CD4-positive, alpha-beta T cell treated with Interleukin-6 at 100 ng/mL for 8 hours (primary cell): ENCODE measurements around the gene CCND2.
A peak's percentile ranks its signal among the peaks of the same experiment; 100 is the strongest.

Experiments used
- DNase-seq: peaks from one replicate; pipeline ENCODE4 v3.0.0-alpha.2; 2020; ENCODE audit warnings: mixed read lengths, low spot score

Gene CCND2

DNA sequence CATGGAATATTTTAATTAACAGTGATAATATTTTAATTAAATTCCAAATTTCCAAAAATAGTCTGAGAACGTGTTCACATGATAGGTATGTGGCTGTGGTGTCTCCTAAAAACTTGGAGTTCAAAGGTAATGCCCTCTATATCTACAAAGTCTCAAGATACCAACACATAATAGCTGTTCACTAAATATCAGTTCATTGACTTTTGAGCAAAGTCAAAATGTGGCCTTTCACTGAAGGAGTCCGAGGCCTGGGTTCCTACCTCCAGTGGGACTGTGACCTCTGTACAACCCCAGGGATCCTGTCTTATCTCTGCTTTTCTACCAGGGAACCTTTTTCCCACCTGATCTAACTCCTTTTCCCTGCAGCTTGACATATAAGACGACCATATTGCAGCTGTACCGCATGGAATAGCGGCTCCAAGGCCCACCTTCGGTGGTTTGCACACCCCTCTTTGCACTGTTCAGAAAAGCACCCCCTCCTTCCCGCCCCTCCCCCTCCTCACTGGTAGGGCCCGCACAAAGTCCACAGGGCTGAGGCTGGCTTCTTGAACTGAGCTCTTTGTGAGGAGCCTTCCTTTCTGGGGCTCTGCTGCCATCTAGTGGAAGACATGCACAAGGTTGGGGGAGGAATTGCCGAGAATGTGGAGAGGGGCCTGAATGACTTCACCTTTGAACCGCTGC, 3.1 kb downstream of the CCND2 start:
- peak; percentile 90 for DNase-seq

DNA sequence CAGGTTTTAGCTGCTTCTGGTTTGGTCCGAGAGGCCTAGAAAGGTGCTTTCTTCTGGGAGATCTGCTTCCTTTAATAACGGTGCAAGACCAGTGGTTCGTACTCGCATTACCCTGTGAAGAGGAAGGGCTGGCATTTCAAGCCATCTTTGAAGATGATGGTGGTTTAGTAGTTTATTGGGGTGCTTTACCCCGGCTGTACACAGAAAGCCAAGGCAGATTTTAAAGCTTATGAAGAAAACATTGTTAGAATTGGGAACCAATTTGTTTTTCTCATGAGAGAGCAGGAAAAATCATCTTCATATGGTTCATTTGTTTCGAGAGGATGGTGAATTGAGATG, 3.6 kb downstream of the CCND2 start:
- DNase-seq: no peak

DNA sequence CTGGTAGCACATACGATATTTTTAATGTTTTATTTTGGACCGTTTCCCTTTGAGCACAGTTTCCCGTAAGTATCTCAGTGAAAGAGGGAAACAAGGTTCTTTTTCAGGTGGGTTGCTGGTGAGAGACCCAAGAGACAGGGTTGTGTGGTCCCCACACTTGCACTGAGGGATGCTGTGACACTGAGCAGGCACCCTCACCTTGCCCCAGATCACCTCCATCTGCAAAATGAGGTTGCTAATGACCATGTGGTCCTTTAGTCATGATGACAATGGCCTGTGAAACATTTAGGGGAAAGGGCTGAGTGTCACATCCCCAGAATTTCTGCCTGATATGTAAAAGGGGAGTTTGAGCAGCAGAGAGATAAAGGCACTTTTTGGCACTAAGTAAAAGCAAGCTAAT, 4.3 kb downstream of the CCND2 start:
- DNase-seq: no peak

DNA sequence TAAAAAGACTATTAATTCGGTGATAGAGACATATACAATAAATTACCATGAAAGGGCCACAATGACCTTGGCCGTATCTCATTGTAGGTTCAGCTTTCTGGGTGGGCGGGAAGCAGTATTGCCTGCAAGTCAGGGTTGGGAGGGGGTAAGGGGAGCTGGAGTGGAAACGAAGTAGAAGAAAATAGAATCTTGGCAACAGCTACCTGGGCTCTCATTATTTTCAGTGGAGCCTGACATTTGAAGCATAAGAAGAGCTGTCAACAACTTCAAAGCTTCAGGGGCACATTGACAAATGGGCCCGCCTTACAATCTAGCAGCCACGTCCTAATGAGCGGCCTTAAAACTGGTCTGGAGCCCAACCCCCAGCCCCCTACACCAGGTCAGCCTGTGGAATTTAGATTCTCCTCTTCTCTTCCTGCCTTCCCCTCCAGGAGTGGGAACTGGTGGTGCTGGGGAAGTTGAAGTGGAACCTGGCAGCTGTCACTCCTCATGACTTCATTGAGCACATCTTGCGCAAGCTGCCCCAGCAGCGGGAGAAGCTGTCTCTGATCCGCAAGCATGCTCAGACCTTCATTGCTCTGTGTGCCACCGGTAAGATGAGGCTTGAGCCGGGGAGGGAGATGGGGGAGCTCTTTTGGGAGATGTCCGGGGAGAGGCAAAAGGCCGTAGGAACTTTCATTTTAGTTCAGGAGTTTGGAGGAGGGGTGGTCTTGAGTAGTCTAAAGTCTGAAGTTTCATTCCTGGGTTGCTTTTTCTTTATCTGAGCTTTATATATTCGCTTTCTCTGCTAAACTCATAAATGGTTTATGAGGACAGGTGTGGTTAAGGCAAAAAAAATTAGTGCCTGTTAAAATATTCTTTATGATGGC, 5.0 kb downstream of the CCND2 start:
- DNase-seq: no peak

DNA sequence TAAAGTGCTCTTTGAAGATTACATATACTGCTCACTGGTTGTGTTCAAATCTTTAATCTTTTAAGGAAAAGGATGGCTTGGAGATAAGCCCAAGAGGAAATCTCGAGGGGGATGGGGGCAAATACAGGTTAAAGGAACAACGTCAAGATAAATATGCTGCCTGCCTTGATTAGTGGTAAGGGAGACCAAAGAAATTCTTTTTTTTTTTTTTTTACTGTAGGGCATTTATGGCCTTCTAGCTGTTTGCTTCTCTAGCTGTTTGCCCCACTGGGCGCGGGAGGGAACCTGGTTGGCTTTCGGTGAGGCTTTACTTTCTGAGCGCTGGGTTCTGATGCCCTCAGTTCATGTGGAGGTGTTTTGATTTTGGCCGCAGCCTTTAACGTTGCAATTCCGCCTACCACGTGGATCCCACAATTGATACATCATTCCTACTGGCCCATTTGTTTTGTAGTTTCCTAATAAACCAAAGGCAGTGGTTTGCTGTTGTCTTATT, 5.7 kb downstream of the CCND2 start:
- DNase-seq: no peak

DNA sequence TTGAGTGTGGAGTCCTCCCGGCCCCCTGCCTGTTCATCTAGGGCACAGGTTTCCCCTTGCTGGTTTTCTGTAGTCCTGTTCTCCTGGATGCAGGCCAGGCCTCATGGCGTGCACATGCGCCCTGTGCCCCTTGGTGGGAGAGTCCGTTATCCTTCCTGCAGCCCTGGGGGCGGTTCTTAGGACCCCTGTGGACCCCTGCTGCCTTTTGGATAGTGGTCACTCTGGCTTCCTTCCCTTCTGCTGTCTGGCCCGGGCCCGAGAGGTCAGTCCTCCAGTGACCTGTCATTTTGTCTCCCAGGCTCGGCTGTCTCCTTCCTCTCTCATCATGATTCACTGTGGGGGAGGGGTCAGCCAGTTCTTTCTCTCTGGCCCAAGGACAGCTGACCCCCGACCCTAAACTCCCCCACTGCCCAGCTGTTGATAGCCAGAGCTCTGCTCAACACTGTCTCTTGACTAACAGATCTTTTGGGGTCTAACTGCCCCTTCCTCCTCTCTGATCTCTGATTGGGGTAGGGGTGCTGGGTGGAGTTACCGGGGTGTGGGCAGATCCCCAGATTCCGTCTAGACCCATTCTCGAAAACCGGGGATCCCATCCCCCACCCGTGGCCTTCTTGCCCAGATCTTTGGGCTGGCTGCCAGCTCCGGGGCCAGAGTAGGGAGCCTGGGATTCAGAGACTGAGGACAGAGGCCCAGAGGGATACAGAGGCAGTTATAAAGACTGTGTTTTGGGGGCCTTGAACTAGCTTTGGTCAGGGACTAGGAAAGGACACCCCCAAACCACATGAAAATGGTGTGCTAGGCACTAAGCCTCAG, 7.0 kb downstream of the CCND2 start:
- no peak for DNase-seq

DNA sequence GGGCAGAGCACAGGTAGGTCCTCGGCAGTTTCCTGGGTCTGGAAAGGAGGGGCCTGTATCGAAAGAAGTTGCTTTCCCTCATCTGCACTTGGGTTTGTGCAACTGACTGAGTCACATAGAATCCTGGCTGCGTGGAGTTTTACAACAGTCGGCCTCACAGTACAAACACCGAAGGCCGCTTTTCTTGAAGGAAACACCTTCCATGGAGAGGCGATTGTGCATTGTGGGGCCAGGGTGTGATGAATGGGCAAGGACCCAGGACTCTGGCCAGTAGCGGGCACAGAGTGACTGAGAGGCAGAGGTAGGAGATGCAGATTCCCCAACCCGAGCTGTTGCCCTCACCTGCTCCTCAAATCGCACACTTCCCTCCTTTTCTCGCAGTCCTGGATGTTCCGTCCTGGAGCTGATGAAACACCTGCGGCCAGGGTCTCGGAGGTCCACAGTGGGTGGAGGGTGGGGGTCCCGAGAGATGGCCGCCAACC, 7.7 kb downstream of the CCND2 start:
- DNase-seq: no peak

DNA sequence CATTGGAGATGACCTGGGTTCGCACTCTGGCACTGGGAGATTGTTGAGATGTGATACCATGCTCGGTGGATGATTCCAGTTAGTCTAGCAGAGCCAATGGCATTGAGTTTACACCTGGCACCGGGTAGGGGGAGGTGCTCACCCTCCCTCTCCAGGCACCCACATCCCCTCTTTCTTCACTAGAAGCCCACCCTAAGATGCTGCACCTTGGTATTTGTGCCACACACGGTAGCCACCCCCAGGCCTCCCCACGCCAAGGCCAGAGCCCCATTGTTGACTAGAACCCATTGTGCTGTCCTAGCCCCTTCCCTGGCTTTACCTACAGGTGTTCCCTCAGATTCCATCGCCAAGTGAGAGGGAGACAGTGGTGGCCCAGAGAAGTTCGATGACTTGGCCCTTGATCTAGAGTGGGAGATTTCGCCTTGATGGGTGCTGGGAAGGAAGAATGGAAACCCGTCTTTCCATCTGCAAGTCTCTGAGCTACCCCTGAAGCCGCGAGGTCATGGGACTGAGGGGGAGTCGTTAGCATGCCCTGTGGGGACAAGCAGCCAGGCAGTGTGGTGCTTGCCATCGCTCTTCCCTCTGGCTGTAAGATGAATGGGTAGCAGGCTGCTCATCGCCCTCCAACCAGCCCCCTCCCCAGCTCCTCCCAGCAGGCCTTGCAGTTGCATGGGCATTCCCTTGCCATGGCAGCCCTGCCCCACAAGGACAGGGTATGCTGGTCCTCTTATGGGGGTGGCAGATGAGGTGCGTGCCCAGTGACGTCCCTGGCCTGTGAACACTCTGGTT, 8.7 kb downstream of the CCND2 start:
- no peak for DNase-seq

DNA sequence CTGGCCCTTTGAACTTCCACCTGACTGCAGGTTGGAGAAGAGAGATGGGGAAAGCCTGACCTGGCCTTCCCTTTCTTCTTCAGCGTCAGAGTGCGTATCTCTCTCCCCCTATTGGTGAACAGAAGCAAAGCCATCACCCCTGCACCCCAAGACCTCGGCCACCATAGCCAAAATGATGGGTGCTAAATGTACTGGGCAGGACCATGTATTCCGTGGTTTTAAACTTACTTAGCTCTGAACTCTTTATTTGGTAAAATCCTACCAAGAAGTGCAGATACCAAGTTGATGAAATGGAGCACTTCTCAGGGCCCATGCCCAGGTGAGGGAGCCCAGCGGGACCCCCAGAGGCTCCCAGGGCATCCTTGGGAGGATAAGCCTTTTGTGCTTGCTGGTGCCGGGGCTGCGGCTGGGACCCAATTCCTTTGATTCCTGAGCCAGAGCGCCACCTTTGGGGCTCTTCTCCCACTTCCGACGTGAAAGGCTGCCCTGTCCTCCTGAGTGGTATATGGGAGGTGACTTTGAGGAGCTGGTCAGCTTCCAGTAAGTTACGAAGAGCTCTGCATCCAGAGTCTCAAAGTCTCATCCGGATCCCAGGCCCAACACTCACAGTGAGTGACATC, 9.4 kb downstream of the CCND2 start:
- no peak for DNase-seq

DNA sequence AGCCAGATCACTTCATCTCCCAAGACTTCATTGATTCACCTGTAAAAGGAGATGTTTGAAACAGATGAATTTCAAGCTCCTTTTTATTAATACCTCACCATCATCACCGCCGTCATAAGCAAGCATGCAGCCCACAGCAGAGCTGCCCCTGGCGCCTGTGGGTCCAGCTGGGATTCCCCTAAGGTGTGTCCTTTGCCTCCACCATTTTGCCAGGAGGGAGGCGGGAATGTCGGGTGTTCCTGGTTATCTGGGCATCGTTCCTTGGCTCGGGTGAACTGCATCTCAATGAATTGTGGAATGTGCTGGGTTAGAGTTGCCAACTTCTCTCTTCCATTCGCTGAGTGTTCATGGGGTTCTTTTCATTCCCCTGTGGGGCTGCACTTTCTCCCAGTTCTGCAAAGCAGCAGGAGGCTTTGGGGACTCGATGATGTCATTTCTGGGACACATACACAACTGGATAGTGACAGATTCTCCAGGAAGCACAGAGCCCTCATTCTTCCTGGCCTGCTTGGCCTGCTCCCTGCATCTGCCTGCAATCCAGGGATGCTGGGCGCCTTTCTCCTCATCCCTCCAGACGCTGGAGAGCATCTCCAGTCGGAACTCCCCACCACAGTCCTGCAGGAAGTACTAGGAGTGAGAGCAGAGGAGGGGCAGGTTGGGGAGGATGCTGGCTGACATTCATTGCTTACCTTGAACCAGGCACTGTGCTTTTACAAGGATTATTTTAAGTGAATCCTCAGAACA, 10.1 kb downstream of the CCND2 start:
- DNase-seq: no peak

DNA sequence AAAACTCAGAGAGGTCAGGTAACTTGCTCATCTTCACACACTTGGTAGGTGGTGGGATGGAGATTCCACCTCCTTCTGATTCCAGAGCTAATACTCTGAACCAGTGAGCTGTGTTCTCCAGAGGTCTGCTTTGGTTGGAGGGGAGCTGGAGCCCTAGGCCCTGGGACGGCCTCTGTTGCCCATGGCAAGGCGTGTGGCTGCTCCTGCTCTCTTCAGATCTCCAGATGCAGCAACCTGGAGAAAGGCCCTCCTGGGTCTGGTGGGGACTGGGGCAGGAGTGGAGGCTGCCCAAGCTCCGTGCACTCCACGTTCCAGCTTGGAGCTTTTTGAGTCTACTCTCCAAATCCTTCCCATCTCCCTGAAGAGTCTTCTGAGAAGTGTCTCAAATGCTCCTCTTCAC, 10.7 kb downstream of the CCND2 start:
- DNase-seq: no peak

DNA sequence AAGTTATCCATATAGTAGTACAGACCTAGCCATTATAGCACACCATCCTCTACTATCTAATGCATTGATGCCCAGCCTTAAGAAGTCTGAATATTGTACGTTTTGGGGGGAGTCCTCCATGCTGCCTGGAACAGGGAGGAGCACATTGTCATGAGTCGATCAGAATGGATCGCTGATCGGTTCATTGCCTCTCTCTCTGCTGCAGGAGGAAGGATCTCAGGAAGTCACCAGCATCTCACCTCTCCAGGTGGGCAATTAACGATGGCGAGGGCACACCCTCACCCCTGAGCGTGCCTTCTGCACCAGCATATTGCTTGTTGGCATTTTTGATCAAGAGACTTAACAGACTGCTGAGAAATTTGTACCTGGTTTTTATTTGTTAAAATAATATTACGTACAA, 11.5 kb downstream of the CCND2 start:
- no peak for DNase-seq

DNA sequence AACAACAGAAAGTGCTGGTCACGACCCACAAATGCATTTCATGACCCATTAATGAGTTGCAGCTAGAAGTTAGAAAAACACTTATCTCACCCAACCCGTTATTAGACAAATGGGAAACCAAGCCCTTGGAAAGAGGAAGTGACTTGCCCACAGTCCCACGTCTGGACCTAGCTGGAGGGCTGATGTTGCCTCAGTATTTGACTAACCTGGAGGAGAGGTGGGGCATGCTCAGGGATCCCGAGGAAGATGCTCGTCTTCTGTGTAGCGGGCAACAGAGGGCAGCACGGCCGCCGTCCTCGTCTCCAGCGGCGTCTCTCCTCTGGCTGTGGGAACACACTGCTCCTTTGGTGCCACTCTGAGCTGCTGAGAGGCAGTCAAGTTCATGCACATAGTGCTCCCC, 12.7 kb downstream of the CCND2 start:
- DNase-seq: no peak

DNA sequence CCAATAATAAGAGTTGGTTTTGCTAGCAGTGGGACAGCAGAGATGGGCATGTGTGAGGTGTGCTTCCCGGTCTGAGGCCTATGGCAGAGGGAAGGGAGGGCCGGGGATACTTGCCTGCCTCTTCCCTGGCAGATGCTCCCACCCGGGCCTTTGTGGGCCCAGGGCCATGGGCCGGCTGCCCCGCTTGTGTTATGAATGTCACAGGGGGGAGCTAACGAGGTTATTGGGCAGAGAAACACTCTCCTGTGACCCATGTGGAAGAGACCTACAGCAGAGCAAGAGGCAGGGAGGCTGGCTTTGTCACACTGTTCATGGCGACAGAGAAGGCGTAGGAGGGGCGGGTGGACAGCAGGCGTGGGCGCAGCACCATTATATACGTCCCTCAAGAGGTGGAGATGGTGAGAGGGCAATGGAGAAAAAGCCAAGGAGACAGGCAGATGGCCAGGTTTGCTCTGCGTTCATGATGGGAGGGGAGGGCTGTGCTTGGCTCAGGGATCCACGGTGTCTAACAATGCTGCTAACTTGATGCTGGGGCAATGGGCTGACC, 13.3 kb downstream of the CCND2 start:
- no peak for DNase-seq

DNA sequence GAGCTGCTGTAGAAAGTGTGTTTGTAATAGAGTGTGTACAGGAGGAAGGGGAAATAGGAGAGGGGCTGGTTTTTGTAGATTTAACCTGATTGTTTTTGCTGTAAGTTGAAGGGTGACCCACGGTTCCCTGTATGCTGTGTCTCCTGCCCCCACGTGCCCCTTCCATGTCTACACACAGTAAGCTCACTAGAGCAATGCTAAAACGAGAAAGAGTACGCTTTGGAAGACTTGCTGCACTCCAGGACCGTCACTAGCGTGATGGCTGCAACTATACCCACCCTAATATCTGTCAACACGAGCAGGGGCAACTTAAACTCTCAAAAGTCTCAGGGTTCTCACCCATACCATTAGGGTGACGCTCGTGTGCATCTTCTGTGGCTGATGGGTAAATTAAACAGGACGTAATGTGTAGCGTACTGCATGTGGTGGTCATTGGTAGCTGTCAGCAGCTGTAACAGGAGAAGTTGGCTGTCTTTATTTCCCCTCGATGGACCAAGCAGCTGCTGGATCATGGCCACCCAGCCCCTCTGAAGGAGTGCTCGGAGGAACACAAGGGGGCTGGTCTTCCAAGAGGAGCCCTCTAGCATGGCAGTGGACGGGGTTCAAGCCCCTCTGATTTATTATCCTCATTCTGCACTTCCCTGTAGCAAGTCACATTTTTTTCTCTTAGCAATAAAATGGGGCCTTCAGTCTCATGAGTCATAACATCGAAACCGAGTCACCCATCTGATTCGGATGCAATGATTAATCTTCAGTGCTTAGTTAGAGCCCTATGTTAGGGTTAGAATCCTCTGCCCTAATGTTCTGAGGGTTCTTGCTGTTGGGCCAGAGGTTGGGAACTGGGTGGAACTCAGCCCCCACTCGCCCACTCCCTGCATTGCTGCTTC, 14.0 kb downstream of the CCND2 start:
- no peak for DNase-seq

DNA sequence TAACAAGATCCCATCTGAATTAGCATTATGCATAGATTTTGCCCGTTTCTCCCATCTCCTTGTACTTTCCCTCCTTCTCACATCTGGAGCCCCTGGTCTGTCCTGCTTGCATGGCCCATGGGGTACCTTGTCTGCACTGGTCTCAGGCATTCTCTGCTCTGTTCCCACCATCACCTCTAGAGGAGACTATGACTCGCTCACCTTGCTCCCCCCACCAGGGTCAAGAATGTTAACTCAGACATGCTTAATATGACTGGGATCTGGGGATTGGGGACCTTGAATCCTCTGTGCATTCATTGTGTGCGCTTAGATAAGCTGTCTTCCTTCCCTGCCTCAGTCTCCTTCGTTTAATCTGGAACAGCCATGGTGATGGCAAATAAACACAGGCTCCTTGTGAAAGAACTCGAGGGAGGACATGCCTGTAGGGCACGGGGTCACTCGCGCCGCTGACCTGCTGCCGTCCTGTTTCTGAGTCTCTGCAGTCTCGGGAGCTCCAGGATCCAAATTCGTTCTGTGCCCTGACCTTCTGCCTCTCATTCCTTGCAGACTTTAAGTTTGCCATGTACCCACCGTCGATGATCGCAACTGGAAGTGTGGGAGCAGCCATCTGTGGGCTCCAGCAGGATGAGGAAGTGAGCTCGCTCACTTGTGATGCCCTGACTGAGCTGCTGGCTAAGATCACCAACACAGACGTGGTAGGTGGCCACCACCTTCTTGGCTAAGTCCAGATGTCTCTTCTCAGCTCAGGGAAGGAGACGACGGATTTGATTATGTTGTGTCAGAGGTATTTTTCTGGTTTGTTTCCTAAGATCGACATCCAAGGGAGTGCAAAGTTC, 15.0 kb downstream of the CCND2 start:
- no peak for DNase-seq

DNA sequence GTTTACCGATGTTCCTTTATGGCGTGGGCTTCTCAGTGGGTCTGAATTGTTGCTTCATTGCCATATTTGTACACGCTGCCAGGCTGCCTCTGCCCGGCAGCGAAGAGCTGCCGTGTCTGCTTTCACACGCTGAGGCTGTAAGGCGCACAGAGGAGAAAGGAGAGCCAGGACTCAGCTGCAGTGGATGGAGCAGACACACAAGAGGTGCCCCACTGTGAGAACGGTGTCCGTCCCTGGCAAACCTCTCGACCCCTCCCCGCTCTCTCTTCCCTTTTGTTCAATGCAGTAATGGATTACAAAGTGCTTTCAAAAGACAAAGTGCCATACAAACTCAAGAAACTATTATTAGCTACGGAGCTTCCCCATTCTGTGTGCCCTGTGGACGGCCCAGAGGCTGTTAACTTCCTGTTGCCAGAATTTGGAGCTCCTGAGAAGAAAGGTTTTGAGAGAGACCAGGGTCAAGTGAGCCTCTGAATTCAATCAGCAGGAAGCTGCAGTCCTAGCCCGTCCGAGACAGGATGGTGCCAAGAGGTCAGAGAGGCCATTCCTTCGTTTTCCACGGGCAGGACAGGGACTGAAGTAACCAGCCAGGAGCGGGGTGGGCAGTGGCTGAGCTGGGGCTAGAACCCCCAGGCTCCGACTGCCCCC, 15.8 kb downstream of the CCND2 start:
- no peak for DNase-seq
